ENCODE results near the gene FAM200C.

The FAM200C gene

GRCh38 chr5:160352308-160352707, 47.5 kb downstream of the FAM200C start:
- Histone ChIP-seq H3K36me3 (ENCODE audit: insufficient read depth, low read length) (peaks cover 5% of the 10 kb centered on the region), H3K9me3 (ENCODE audit: low read length) (no peaks in the 10 kb centered on the region), H3K27me3 (ENCODE audit: control insufficient read depth in 1 of 2, insufficient read depth in 2 of 2, low read length in 2 of 2) (no peaks in the 10 kb centered on the region), H3K4me1 (ENCODE audit: insufficient read depth, low read length) (peaks cover 14% of the 10 kb centered on the region), H3K4me3 (ENCODE audit: low read depth in 1 of 2, low read length in 2 of 2) (no peak overlapping the region), H3K9ac (ENCODE audit: low read length) (no peak overlapping the region), H3K27ac (ENCODE audit: low read depth, low read length) (no peak overlapping the region)

GRCh38 chr5:160349935-160350303, 49.9 kb downstream of the FAM200C start:
- Histone ChIP-seq H3K27ac (ENCODE audit: low read depth, low read length) (no peak overlapping the region), H3K9me3 (ENCODE audit: low read length) (no peaks in the 10 kb centered on the region), H3K4me3 (ENCODE audit: low read depth in 1 of 2, low read length in 2 of 2) (no peak overlapping the region), H3K9ac (ENCODE audit: low read length) (no peak overlapping the region), H3K27me3 (ENCODE audit: control insufficient read depth in 1 of 2, insufficient read depth in 2 of 2, low read length in 2 of 2) (no peaks in the 10 kb centered on the region), H3K36me3 (ENCODE audit: insufficient read depth, low read length) (peaks cover 5% of the 10 kb centered on the region), H3K4me1 (ENCODE audit: insufficient read depth, low read length) (no peaks in the 10 kb centered on the region)

- H3K27ac ChIP-seq (ENCODE audit: low read depth, low read length), result no peak overlapping the region
- no peaks in the 10 kb centered on the region for H3K27me3 ChIP-seq (ENCODE audit: control insufficient read depth in 1 of 2, insufficient read depth in 2 of 2, low read length in 2 of 2)
- H3K36me3 ChIP-seq (ENCODE audit: insufficient read depth, low read length), result peaks cover 5% of the 10 kb centered on the region
- H3K9me3 ChIP-seq (ENCODE audit: low read length), result no peaks in the 10 kb centered on the region
- H3K4me1 ChIP-seq (ENCODE audit: insufficient read depth, low read length), result no peaks in the 10 kb centered on the region
- no peak overlapping the region for H3K9ac ChIP-seq (ENCODE audit: low read length)
- H3K4me3 ChIP-seq (ENCODE audit: low read depth in 1 of 2, low read length in 2 of 2), result no peak overlapping the region
Observed at GRCh38 chr5:160349249-160349934, 50.5 kb downstream of the FAM200C start.

- Histone ChIP-seq H3K9ac (ENCODE audit: low read length) (no peak overlapping the region), H3K36me3 (ENCODE audit: insufficient read depth, low read length) (peaks cover 5% of the 10 kb centered on the region), H3K27me3 (ENCODE audit: control insufficient read depth in 1 of 2, insufficient read depth in 2 of 2, low read length in 2 of 2) (no peaks in the 10 kb centered on the region), H3K9me3 (ENCODE audit: low read length) (no peaks in the 10 kb centered on the region), H3K4me1 (ENCODE audit: insufficient read depth, low read length) (no peaks in the 10 kb centered on the region), H3K4me3 (ENCODE audit: low read depth in 1 of 2, low read length in 2 of 2) (no peak overlapping the region), H3K27ac (ENCODE audit: low read depth, low read length) (no peak overlapping the region)
Observed at GRCh38 chr5:160348080-160348479, 51.8 kb downstream of the FAM200C start.

GRCh38 chr5:160347448-160347847, 52.4 kb downstream of the FAM200C start:
- Histone ChIP-seq H3K27me3 (ENCODE audit: control insufficient read depth in 1 of 2, insufficient read depth in 2 of 2, low read length in 2 of 2) (no peaks in the 10 kb centered on the region), H3K27ac (ENCODE audit: low read depth, low read length) (no peak overlapping the region), H3K9ac (ENCODE audit: low read length) (no peak overlapping the region), H3K4me3 (ENCODE audit: low read depth in 1 of 2, low read length in 2 of 2) (no peak overlapping the region), H3K9me3 (ENCODE audit: low read length) (no peaks in the 10 kb centered on the region), H3K36me3 (ENCODE audit: insufficient read depth, low read length) (peaks cover 4% of the 10 kb centered on the region), H3K4me1 (ENCODE audit: insufficient read depth, low read length) (no peaks in the 10 kb centered on the region)

All from muscle layer of colon (tissue), 2 donors.